PC-3 (cell line): Measurements from ENCODE around the gene MVB12B. TPM values are rescaled to one million over a fixed set of nuclear protein-coding genes. Genes with fewer than 3 reads are reported as not detected.

Source experiments
- ATAC-seq: fragments of 200-7000 bp; cut with Tn5 transposase; 2 replicates; pipeline ENCODE4 v1.9.1; 2020; ENCODE audit warnings: mild to moderate bottlenecking, moderate library complexity
- BruUV-seq: library from RNA; stranded (reverse); fragments of 400-500 nt; replicated peaks from 2 replicates; lab custom pipeline; 2021; lab: Mats Ljungman, UMichigan
- CTCF ChIA-PET: fragments of 300-600 bp; sonication (Branson Sonifier 250); formaldehyde crosslinking; loops from one replicate; lab custom pipeline; 2022; ENCODE audit warnings: antibody characterized with exemption; lab: Charles Lee
- POLR2A ChIA-PET: fragments of 300-600 bp; sonication (Branson Sonifier 250); formaldehyde crosslinking; loops from one replicate; lab custom pipeline; 2022; ENCODE audit warnings: antibody characterized with exemption; ENCODE audit not compliant: unreplicated experiment; lab: Charles Lee
- DNase-seq: peaks from one replicate; pipeline ENCODE4 v3.0.0-alpha.2; 2015
- H2AFZ ChIP-seq: fragments of 300-600 bp; sonication (generic); 2 replicates; pipeline ENCODE4 v1.6.0; 2016; ENCODE audit warnings: antibody characterized with exemption, low read length
- H3F3A ChIP-seq: fragments of 300-600 bp; sonication (generic); one replicate; pipeline ENCODE4 v1.6.0; 2017; ENCODE audit warnings: antibody characterized with exemption, low read length, control low read depth, mild to moderate bottlenecking; ENCODE audit not compliant: unreplicated experiment
- H3K27ac ChIP-seq: fragments of 300-600 bp; sonication (generic); 2 replicates; pipeline ENCODE4 v1.5.1; 2016; ENCODE audit warnings: mild to moderate bottlenecking, low read length
- H3K27me3 ChIP-seq: fragments of 300-600 bp; sonication (generic); 2 replicates; pipeline ENCODE4 v1.6.1; 2016; ENCODE audit warnings: low read length, mixed read lengths
- H3K36me3 ChIP-seq: fragments of 300-600 bp; sonication (generic); 2 replicates; pipeline ENCODE4 v1.6.1; 2016; ENCODE audit warnings: low read depth, mixed run types, low read length, mixed read lengths
- H3K4me1 ChIP-seq: fragments of 300-600 bp; sonication (generic); 2 replicates; pipeline ENCODE4 v1.5.1; 2016; ENCODE audit warnings: low read length; ENCODE audit not compliant: insufficient read depth
- H3K4me2 ChIP-seq: fragments of 300-600 bp; sonication (generic); 2 replicates; pipeline ENCODE4 v1.6.0; 2016; ENCODE audit warnings: low read length
- H3K4me3 ChIP-seq: fragments of 300-600 bp; sonication (generic); 2 replicates; pipeline ENCODE4 v1.5.1; 2016; ENCODE audit warnings: mild to moderate bottlenecking, low read length, mixed read lengths
- H3K79me2 ChIP-seq: fragments of 300-600 bp; sonication (generic); 2 replicates; pipeline ENCODE4 v1.6.1; 2017; ENCODE audit warnings: low read length, mixed read lengths
- H3K9ac ChIP-seq: fragments of 300-600 bp; sonication (generic); 2 replicates; pipeline ENCODE4 v1.6.0; 2016; ENCODE audit warnings: mild to moderate bottlenecking, low read length
- H3K9me2 ChIP-seq: fragments of 300-600 bp; sonication (generic); replicated peaks from 2 replicates; pipeline ENCODE4 v1.6.1; 2016; ENCODE audit warnings: mixed run types, low read length, mixed read lengths
- H3K9me3 ChIP-seq: fragments of 300-600 bp; sonication (generic); 2 replicates; pipeline ENCODE4 v1.6.1; 2016; ENCODE audit warnings: low read length, mixed read lengths
- H4K20me1 ChIP-seq: fragments of 300-600 bp; sonication (generic); 2 replicates; pipeline ENCODE4 v1.6.1; 2016; ENCODE audit warnings: low read length, mixed read lengths
- CTCF ChIP-seq: fragments of 300-600 bp; sonication (generic); conservative IDR thresholded peaks from 2 replicates; pipeline ENCODE4 v1.5.1; 2017; ENCODE audit warnings: antibody characterized with exemption, low read depth, mild to moderate bottlenecking, low read length
- EZH2 ChIP-seq: fragments of 300-600 bp; sonication (generic); IDR thresholded peaks from one replicate; pipeline ENCODE4 v1.6.1; 2017; ENCODE audit warnings: antibody characterized with exemption, mild to moderate bottlenecking, low read length; ENCODE audit not compliant: unreplicated experiment
- EZH2phosphoT487 ChIP-seq: fragments of 300-600 bp; sonication (generic); IDR thresholded peaks from 2 replicates; pipeline ENCODE4 v1.6.1; 2018; ENCODE audit warnings: mild to moderate bottlenecking, antibody characterized with exemption, low read length, borderline replicate concordance
- intact Hi-C: fragments of 100-400 bp; cut with micrococcal nuclease; formaldehyde crosslinking; loops from 2 replicates; pipeline ENCODE4 v1.9.0; 2023
- total RNA-seq: library from RNA; depleted of rRNA; stranded (reverse); fragments of >200 nt; gene quantifications from 2 replicates; pipeline ENCODE4 v1.2.3, GENCODE V29; 2014

Gene MVB12B
- total RNA-seq, 1 experiment from 2014 or later: 7.2 TPM

- TF ChIP-seq EZH2: no peak
- no peak for TF ChIP-seq CTCF
- no peak for TF ChIP-seq EZH2phosphoT487
- no peak for ATAC-seq
- Histone ChIP-seq H3K4me2 (no peak overlapping the region), H3K79me2 (no peaks in the 10 kb centered on the region), H3K4me3 (no peak overlapping the region), H3K9ac (no peak overlapping the region), H3K4me1 (no peaks in the 10 kb centered on the region), H3K9me2 (no peaks in the 10 kb centered on the region), H3K36me3 (no peaks in the 10 kb centered on the region), H3K27ac (no peak overlapping the region), H3K9me3 (no peaks in the 10 kb centered on the region), H3K27me3 (no peaks in the 10 kb centered on the region), H3F3A (no peaks in the 10 kb centered on the region), H2AFZ (no peak overlapping the region), H4K20me1 (no peaks in the 10 kb centered on the region)
- intact Hi-C loops: no loop called here
- no TSS peak for BruUV-seq
- ChIA-PET POLR2A (no interaction called here), CTCF (no interaction called here)
- DNase-seq: no peak
These were observed 124.1 kb downstream of the MVB12B start for GRCh38 chr9:126450668-126451205.

GRCh38 chr9:126451316-126451885 lies 124.8 kb downstream of the MVB12B start:
- Histone ChIP-seq H3K4me3 (no peak overlapping the region), H3K79me2 (no peaks in the 10 kb centered on the region), H3K4me1 (no peaks in the 10 kb centered on the region), H3K9ac (no peak overlapping the region), H3K27me3 (no peaks in the 10 kb centered on the region), H4K20me1 (no peaks in the 10 kb centered on the region), H2AFZ (no peak overlapping the region), H3K9me2 (no peaks in the 10 kb centered on the region), H3K36me3 (no peaks in the 10 kb centered on the region), H3K27ac (no peak overlapping the region), H3K9me3 (no peaks in the 10 kb centered on the region), H3K4me2 (no peak overlapping the region), H3F3A (no peaks in the 10 kb centered on the region)
- no peak for TF ChIP-seq EZH2
- no peak for TF ChIP-seq CTCF
- TF ChIP-seq EZH2phosphoT487: no peak
- ATAC-seq: no peak
- intact Hi-C loops: no loop called here
- CTCF ChIA-PET: no interaction called here
- no peak for DNase-seq
- no TSS peak for BruUV-seq
- POLR2A ChIA-PET: no interaction called here

GRCh38 chr9:126452106-126452505 lies 125.5 kb downstream of the MVB12B start:
- CTCF ChIA-PET: no interaction called here
- H3K36me3 ChIP-seq: no peaks in the 10 kb centered on the region
- H4K20me1 ChIP-seq: no peaks in the 10 kb centered on the region
- H3K9me2 ChIP-seq: no peaks in the 10 kb centered on the region
- no peak overlapping the region for H3K4me2 ChIP-seq
- POLR2A ChIA-PET: no interaction called here
- H3K79me2 ChIP-seq: no peaks in the 10 kb centered on the region
- ATAC-seq (no peak), DNase-seq (no peak)
- H3K27me3 ChIP-seq: no peaks in the 10 kb centered on the region
- BruUV-seq: no TSS peak
- H3F3A ChIP-seq: no peaks in the 10 kb centered on the region
- no peak overlapping the region for H3K9ac ChIP-seq
- H3K9me3 ChIP-seq: no peaks in the 10 kb centered on the region
- H3K4me3 ChIP-seq: no peak overlapping the region
- intact Hi-C loops: no loop called here
- no peak overlapping the region for H2AFZ ChIP-seq
- no peak for TF ChIP-seq EZH2phosphoT487
- TF ChIP-seq EZH2: no peak
- TF ChIP-seq CTCF: no peak
- H3K4me1 ChIP-seq: no peaks in the 10 kb centered on the region
- no peak overlapping the region for H3K27ac ChIP-seq
